Mammary microvascular endothelial cell (primary cell): ENCODE data around the gene NRTN. TPM values are rescaled to one million over a fixed set of nuclear protein-coding genes. Genes with fewer than 3 reads are reported as not detected.

Source experiments
- total RNA-seq: library from RNA; depleted of rRNA; stranded (reverse); fragments of >200 nt; gene quantifications from 2 replicates; pipeline ENCODE4 v1.2.3, GENCODE V29; 2015

NRTN gene, protein sequence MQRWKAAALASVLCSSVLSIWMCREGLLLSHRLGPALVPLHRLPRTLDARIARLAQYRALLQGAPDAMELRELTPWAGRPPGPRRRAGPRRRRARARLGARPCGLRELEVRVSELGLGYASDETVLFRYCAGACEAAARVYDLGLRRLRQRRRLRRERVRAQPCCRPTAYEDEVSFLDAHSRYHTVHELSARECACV
- total RNA-seq, result not detected in 2 replicates

GRCh38 chr19:5804516-5805461 lies at the start of gene NRTN:
Gene NRTN, plus strand, starts transcription at chr19:5805067. Its CDS starts 19,099 bp downstream, at chr19:5824166.

DNA sequence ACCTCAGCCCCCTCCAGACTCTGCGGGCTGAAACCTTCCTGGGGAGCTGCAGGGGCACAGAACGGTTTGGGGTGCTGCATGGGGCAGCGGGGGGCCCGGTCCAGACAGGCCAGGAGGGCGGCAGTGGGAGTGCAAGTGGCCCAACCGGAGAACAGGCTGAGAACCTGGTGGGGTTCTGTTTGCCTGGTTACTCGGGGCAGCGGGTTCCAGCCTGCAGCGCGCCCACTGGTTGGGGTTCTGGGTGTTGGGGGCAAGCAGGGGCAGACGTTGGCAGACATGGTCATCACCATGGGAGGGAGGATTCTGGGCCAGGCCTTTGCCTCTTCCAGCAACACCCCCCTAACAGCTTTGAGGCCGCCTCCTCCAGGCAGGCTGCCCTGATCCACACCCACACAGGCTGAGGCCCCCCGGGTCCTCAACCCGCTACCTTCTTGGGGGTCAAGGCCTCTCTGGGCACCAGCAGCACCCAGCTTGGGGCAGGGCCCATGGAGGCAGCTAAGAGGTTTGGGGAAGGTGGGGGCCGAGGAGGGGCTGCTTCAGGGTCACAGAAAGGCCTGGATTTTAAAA lies 20.2 kb upstream of the NRTN start, which contains the start of gene PRR22:
Gene PRR22, minus strand, starts transcription at position 166 of the 567 bp plus-strand sequence. Its CDS starts 86 bp downstream, at position 80.

DNA sequence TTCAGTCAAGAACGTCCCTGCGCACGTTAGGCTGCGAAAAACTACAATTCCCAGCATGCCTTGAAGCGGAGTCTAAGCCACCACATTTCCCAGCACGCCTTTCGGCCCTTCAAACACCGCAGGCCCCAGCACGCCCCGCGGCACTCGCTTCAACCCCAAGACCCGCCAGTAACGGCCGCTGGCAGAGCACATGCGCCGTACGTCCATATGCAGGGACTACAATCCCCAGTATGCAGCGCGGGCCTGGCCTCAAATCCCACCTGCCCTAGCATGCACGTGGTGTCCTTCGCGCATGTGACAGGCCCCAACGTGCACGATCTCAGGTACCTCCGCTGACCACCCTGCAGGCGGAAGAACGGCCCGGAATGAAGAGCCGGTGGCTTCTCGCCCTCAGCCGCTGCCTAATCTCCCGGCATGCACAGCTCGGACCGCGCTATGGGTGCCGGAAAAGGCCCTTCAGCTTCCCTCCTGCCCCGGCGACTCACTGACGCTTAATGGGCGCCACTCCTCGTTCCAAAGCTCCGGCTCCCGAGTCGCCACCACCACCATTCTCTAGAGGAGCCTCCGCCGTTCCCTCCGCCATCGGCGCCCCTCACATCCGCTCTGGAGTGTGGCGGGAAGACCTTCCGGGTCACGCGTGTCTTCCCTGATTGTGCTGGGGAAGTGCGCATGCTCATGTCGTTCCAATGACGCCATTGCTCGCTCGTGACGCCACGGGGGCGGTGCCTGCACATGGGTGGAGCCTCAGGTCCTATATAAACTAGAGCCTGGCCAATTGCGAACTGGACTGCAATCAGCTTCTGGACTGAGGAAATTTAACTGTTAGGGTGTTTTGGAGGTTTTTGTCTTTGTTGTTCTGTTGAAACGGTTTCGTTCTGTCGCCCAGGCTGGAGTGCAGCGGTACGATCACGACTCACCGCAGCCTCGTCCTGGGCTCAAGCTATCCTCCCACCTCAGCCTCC lies 14.0 kb upstream of the NRTN start, which contains the start of gene DUS3L:
Gene DUS3L, minus strand, starts transcription at position 605 of the 962 bp plus-strand sequence. Its CDS starts 22 bp downstream, at position 583.

DNA sequence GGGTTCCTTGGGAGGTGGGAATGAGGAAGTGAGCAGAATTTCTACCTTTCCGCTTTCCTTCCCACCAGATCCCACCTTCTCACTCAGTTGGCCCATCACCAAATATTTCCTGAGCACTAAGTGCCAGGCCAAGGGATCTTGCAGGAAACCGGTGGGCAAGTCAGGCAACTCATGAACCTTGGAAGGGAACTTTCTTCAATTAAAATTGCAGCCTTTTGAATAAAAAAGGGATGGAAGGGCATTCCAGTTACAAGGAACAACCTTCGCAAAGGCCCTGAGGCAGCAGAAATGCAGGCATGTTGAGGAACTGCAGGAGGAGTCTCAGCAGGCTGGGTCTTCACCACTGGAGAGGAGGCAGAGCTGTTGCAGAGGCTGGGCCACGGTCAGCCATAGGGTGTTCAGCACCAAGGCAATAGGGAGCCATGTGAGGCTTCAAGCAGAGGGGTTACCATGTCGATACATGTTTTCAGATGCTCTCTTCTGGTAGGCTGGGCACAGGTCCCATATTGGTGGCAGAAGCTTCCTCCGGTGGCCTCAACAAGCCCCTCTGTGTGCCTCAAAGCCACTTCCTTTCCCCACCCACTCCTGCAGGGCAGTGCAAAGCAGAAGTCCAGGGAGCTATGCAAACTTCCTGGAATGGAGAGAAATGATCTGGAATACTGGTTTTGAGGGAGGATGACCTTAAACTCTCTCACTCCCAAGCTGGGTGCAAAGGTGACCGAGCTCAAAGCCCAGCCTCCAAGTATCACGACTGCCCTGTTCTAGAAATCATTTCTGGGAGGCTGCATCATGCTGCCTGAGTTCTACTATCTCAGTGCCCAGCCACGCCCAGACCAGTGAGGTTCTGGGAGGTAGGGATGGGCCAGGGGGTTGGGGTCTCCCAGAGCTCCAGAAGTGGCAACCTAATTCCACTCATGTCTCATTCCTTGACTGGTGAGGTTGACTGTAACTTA lies 34.5 kb downstream of the NRTN start, which contains the start of gene FUT6:
Gene FUT6, minus strand, starts transcription at position 638 of the 953 bp plus-strand sequence. CDS start 7,135 bp downstream, outside the sequence.

GRCh38 chr19:5851302-5851701 lies 46.4 kb downstream of the NRTN start, which contains the start of gene FUT3:
Gene FUT3, minus strand, starts transcription at chr19:5851449.

Other genes starting within 250 kb of the NRTN start
- 0.15 and 0.53 TPM in 2 replicates for gene TINCR, start 237.1 kb upstream of the NRTN start, total RNA-seq
- gene SAFB2, start 182.3 kb upstream of the NRTN start, total RNA-seq, result 12.5 and 18.2 TPM in 2 replicates
- 27.6 and 39.0 TPM in 2 replicates for gene SAFB, start 182.0 kb upstream of the NRTN start, total RNA-seq
- gene MICOS13, start 124.6 kb upstream of the NRTN start, total RNA-seq, result 59.6 and 66.4 TPM in 2 replicates
- 2.6 and 4.5 TPM in 2 replicates for gene HSD11B1L, start 124.0 kb upstream of the NRTN start, total RNA-seq
- 1,353 and 1,639 TPM in 2 replicates for gene RPL36, start 114.8 kb upstream of the NRTN start, total RNA-seq
- gene LONP1, start 84.9 kb upstream of the NRTN start, total RNA-seq, result 115 and 130 TPM in 2 replicates
- not detected in 2 replicates for gene CATSPERD, start 84.4 kb upstream of the NRTN start, total RNA-seq
- gene PRR22, start 20.3 kb upstream of the NRTN start, total RNA-seq, result 0.44 and 0.60 TPM in 2 replicates
- gene DUS3L, start 13.9 kb upstream of the NRTN start, total RNA-seq, result 34.8 and 43.3 TPM in 2 replicates
- gene FUT6, start 34.6 kb downstream of the NRTN start, total RNA-seq, result not detected in 2 replicates
- gene FUT3, start 46.4 kb downstream of the NRTN start, total RNA-seq, result not detected in 2 replicates
- not detected in 2 replicates for gene FUT5, start 65.5 kb downstream of the NRTN start, total RNA-seq
- 359 and 363 TPM in 2 replicates for gene NDUFA11, start 98.7 kb downstream of the NRTN start, total RNA-seq
- 2.8 and 3.0 TPM in 2 replicates for gene VMAC, start 99.8 kb downstream of the NRTN start, total RNA-seq
- gene CAPS, start 109.2 kb downstream of the NRTN start, total RNA-seq, result 0.89 and 1.3 TPM in 2 replicates
- 53.2 and 63.1 TPM in 2 replicates for gene RANBP3, start 173.1 kb downstream of the NRTN start, total RNA-seq